ENCODE data around the gene PPFIBP1.
"Not testable (repeated sequence)": the region's sequence is repeated elsewhere in the genome, so short reads cannot be mapped to it uniquely, and the experiment has no call there.

Gene PPFIBP1

DNA sequence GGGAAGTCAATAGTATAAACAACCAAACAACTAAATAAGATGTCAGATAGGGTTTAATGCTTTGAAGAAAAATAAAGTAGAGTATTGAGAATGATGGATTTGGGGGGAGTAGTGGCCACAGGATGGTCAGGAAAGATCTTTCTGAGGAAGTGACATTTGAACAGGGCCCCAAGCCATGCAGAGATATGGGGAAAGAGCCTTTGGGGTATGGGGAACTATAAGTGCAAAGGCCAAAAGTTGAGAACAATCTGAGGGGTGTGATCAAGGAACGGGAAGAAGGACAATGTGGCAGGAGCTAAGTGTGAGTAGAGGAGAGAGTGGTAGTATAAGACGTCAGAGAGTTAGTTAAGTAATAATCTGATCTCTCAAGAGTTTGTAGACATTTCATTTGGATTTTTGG, 188.0 kb downstream of the PPFIBP1 start:
- H3K4me3 Mint-ChIP-seq: peak overlapping the region; percentile 93
- no peak for ATAC-seq
- no peaks in the 10 kb centered on the region for H3K36me3 Mint-ChIP-seq
- H3K27ac Mint-ChIP-seq: peak overlapping the region; percentile 94
- no peaks in the 10 kb centered on the region for H3K9me3 Mint-ChIP-seq
- H3K4me1 Mint-ChIP-seq: peaks cover 24% of the 10 kb centered on the region
- H3K27me3 Mint-ChIP-seq: no peaks in the 10 kb centered on the region

- no peaks in the 10 kb centered on the region for H3K4me1 Mint-ChIP-seq
- peaks cover 14% of the 10 kb centered on the region for H3K36me3 Mint-ChIP-seq
- H3K4me3 Mint-ChIP-seq: no peak overlapping the region
- ATAC-seq: no peak
- peak overlapping the region; percentile 19 for H3K27ac Mint-ChIP-seq
- H3K27me3 Mint-ChIP-seq: no peaks in the 10 kb centered on the region
- H3K9me3 Mint-ChIP-seq: no peaks in the 10 kb centered on the region
Measured at GRCh38 chr12:27723212-27723611, 199.2 kb downstream of the PPFIBP1 start.

GRCh38 chr12:27730097-27730588, 206.1 kb downstream of the PPFIBP1 start:
- Mint-ChIP-seq H3K27me3 (no peaks in the 10 kb centered on the region), H3K9me3 (no peaks in the 10 kb centered on the region), H3K4me1 (no peaks in the 10 kb centered on the region), H3K27ac (no peak overlapping the region), H3K36me3 (peaks cover 43% of the 10 kb centered on the region), H3K4me3 (no peak overlapping the region)
- no peak for ATAC-seq

- Mint-ChIP-seq H3K4me1 (no peaks in the 10 kb centered on the region), H3K9me3 (no peaks in the 10 kb centered on the region), H3K27me3 (no peaks in the 10 kb centered on the region), H3K4me3 (no peak overlapping the region), H3K27ac (peak overlapping the region; percentile 41), H3K36me3 (peaks cover 37% of the 10 kb centered on the region)
- no peak for ATAC-seq
Measured at GRCh38 chr12:27732281-27732680, 208.3 kb downstream of the PPFIBP1 start.

- no peak overlapping the region for H3K27ac Mint-ChIP-seq
- no peaks in the 10 kb centered on the region for H3K9me3 Mint-ChIP-seq
- no peaks in the 10 kb centered on the region for H3K4me1 Mint-ChIP-seq
- H3K36me3 Mint-ChIP-seq: peaks cover 41% of the 10 kb centered on the region
- ATAC-seq: no peak
- no peak overlapping the region for H3K4me3 Mint-ChIP-seq
- H3K27me3 Mint-ChIP-seq: no peaks in the 10 kb centered on the region
Measured at GRCh38 chr12:27733052-27733656, 209.1 kb downstream of the PPFIBP1 start.

DNA sequence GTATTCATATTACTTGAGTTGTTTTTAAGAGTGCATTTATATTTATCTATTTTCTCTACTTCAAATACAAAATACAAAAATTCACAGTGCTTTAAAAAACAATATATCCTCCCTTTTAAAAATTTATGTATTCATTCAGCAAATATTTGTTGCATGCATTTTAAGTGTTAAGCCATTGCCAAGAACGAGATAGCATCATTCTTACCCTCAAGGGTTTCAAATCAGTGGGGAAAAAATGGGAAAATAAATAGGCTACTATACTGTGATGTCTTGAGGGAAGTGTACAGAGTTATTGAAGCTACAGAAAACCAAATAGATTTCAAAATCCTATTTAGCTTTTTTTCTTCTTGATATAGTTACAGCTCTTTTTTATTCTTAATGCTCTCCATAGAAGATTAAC, 209.8 kb downstream of the PPFIBP1 start:
- ATAC-seq: no peak
- Mint-ChIP-seq H3K27me3 (no peaks in the 10 kb centered on the region), H3K36me3 (peaks cover 43% of the 10 kb centered on the region), H3K4me1 (no peaks in the 10 kb centered on the region), H3K9me3 (no peaks in the 10 kb centered on the region), H3K4me3 (no peak overlapping the region), H3K27ac (no peak overlapping the region)

GRCh38 chr12:27734321-27734720, 210.3 kb downstream of the PPFIBP1 start:
- ATAC-seq, H3K4me1 Mint-ChIP-seq, H3K27me3 Mint-ChIP-seq, H3K27ac Mint-ChIP-seq, H3K4me3 Mint-ChIP-seq, H3K9me3 Mint-ChIP-seq: not testable (repeated sequence)
- H3K36me3 Mint-ChIP-seq: peaks cover 46% of the 10 kb centered on the region

- ATAC-seq: no peak
- Mint-ChIP-seq H3K4me3 (no peak overlapping the region), H3K36me3 (peaks cover 76% of the 10 kb centered on the region)
Measured at GRCh38 chr12:27743601-27744000, 219.6 kb downstream of the PPFIBP1 start.

More at GRCh38 chr12:27743601-27744000, 219.6 kb downstream of the PPFIBP1 start:
- Mint-ChIP-seq H3K27ac (no peak overlapping the region), H3K27me3 (no peaks in the 10 kb centered on the region), H3K9me3 (no peaks in the 10 kb centered on the region), H3K4me1 (no peaks in the 10 kb centered on the region)
